Measurements from ENCODE around the gene APBA1. TPM values are rescaled to one million over a fixed set of nuclear protein-coding genes. Genes with fewer than 3 reads are reported as not detected.

Gene APBA1
- total RNA-seq, 1 experiment from 2014 or later = 1.8 TPM

DNA sequence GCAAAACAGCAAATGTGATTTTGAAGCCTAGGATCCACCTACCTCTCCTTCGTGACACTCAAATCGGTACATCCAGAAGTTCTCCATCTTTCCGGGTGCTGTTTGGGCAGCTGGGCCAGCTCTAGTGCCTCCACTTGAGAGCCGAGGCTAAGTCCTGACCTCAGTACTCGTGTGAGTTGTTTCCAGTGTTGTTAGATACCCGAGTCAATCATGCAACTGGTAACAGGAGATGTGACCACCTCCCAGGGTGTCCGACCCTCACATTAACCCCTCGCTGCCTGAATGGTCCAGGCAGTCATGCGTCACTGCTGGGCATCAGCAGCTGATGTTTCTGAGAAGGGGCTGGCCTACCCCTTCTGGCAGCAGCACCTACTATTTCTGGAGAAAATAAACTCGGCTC lies 176.9 kb downstream of the APBA1 start:
- Mint-ChIP-seq H3K4me3 (no peak overlapping the region), H3K4me1 (peaks cover 20 to 21% of the 10 kb centered on the region in 2 experiments), H3K36me3 (ENCODE audit: insufficient read depth in 1 of 3, low read depth in 3 of 3) (no peaks in the 10 kb centered on the region; a peak in 1 of 7 replicates), H3K27ac (no peak overlapping the region), H3K27me3 (ENCODE audit: low read depth) (peaks cover 6% of the 10 kb centered on the region), H3K9me3 (no peaks in the 10 kb centered on the region; a peak in 1 of 5 replicates)
- WGBS (ENCODE audit: extremely low coverage, insufficient read length, low lambda C conversion rate) = no CpG with 5 or more reads among the region's 10 CpGs
- Histone ChIP-seq H2AFZ (ENCODE audit: low read length) (no peak overlapping the region), H3K79me1 (ENCODE audit: insufficient read depth, low read depth, low read length, poor library complexity, severe bottlenecking) (no peaks in the 10 kb centered on the region), H3K79me2 (ENCODE audit: insufficient read depth, low read length) (no peaks in the 10 kb centered on the region), H2BK5ac (ENCODE audit: insufficient read length, low read length) (no peak overlapping the region), H3K9me3 (ENCODE audit: control insufficient read depth, low read depth, low read length) (no peaks in the 10 kb centered on the region), H2BK12ac (ENCODE audit: insufficient read length, low read depth, low read length) (no peak overlapping the region), H3K4ac (ENCODE audit: low read depth, low read length) (no peak overlapping the region), H3K27ac (ENCODE audit: insufficient read length, low read depth, low read length) (no peak overlapping the region), H3K27me3 (ENCODE audit: insufficient read depth, low read length) (no peaks in the 10 kb centered on the region), H3K23me2 (ENCODE audit: insufficient read length, low read depth, low read length, poor library complexity, severe bottlenecking) (no peaks in the 10 kb centered on the region), H3K14ac (ENCODE audit: insufficient read depth, low read length) (no peak overlapping the region), H2BK20ac (ENCODE audit: low read depth, low read length, poor library complexity, severe bottlenecking) (no peak overlapping the region), H4K5ac (ENCODE audit: insufficient read length, low read depth, low read length) (no peak overlapping the region), H3K18ac (ENCODE audit: insufficient read length, low read depth, low read length) (no peak overlapping the region), H3K56ac (ENCODE audit: insufficient read length, low read depth, low read length) (no peak overlapping the region), H4K20me1 (ENCODE audit: control insufficient read depth, insufficient read depth, insufficient read length) (no peaks in the 10 kb centered on the region), H2BK120ac (ENCODE audit: low read depth, low read length, poor library complexity, severe bottlenecking) (no peak overlapping the region), H2AK5ac (ENCODE audit: insufficient read length, low read length) (no peak overlapping the region), H3T11ph (ENCODE audit: low read length) (no peak overlapping the region), H3K4me1 (ENCODE audit: insufficient read depth, low read length) (no peaks in the 10 kb centered on the region), H4K8ac (replicated peaks; ENCODE audit: insufficient read length, low read depth, low read length) (no peak overlapping the region), H2BK15ac (ENCODE audit: low read depth, low read length) (no peak overlapping the region), H3K4me2 (ENCODE audit: insufficient read depth, insufficient read length, low read length) (no peak overlapping the region), H3K23ac (ENCODE audit: insufficient read length, low read depth, low read length) (no peak overlapping the region), H4K91ac (ENCODE audit: insufficient read length, low read depth, low read length) (no peak overlapping the region), H3K9ac (ENCODE audit: extremely low read depth, insufficient read length, low read length) (no peak overlapping the region)
- TF ChIP-seq, protein P1, sequence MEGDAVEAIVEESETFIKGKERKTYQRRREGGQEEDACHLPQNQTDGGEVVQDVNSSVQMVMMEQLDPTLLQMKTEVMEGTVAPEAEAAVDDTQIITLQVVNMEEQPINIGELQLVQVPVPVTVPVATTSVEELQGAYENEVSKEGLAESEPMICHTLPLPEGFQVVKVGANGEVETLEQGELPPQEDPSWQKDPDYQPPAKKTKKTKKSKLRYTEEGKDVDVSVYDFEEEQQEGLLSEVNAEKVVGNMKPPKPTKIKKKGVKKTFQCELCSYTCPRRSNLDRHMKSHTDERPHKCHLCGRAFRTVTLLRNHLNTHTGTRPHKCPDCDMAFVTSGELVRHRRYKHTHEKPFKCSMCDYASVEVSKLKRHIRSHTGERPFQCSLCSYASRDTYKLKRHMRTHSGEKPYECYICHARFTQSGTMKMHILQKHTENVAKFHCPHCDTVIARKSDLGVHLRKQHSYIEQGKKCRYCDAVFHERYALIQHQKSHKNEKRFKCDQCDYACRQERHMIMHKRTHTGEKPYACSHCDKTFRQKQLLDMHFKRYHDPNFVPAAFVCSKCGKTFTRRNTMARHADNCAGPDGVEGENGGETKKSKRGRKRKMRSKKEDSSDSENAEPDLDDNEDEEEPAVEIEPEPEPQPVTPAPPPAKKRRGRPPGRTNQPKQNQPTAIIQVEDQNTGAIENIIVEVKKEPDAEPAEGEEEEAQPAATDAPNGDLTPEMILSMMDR (conservative IDR thresholded peaks at IDR 0.05) = no peak
- DNase-seq = no peak

All from H9 (cell line).